Urinary bladder (tissue), 4 donors: ENCODE measurements around the gene CTSF. TPM values are rescaled to one million over a fixed set of nuclear protein-coding genes. Genes with fewer than 3 reads are reported as not detected.

Experiments used
- DNase-seq: peaks from one replicate; pipeline ENCODE4 v3.0.0-alpha.2; 2015; ENCODE audit errors: extremely low spot score
- H3K27ac ChIP-seq: one replicate; pipeline ENCODE4 v1.5.1; 2013; ENCODE audit warnings: low read depth, mild to moderate bottlenecking, moderate library complexity
- H3K36me3 ChIP-seq: one replicate; pipeline ENCODE4 v1.6.1; 2013; ENCODE audit warnings: mild to moderate bottlenecking, moderate library complexity; ENCODE audit not compliant: insufficient read depth
- H3K4me1 ChIP-seq: one replicate; pipeline ENCODE4 v1.6.1; 2013; ENCODE audit warnings: mild to moderate bottlenecking, moderate library complexity; ENCODE audit not compliant: insufficient read depth
- H3K4me3 ChIP-seq: one replicate; pipeline ENCODE4 v1.5.1; 2013; ENCODE audit warnings: low read depth, low read length
- WGBS: extraction: QIAGEN DNeasy Blood & Tissue Kit; methylation state at CpG from one replicate; pipeline ENCODE4 v1.1.7; 2013; 5-methylcytosine and 5-hydroxymethylcytosine counted together
- polyA plus RNA-seq: library from polyadenylated mRNA; stranded (reverse); fragments of 200-250 nt; gene quantifications from one replicate; pipeline ENCODE4 v1.2.3, GENCODE V29; 2013
- small RNA-seq: library from RNA; depleted of rRNA; stranded (forward); fragments of <200 nt; gene quantifications from one replicate; pipeline ENCODE3, GENCODE V24; 2014
- total RNA-seq: library from RNA; depleted of rRNA; stranded (reverse); fragments of >200 nt; gene quantifications from one replicate; pipeline ENCODE4 v1.2.3, GENCODE V29; 2014
- donor health status: healthy with polysubstance abuse.
- donor health status: healthy.

CTSF gene
- total and polyA plus RNA-seq, 2 donors = 22.8 to 92.1 TPM

DNA sequence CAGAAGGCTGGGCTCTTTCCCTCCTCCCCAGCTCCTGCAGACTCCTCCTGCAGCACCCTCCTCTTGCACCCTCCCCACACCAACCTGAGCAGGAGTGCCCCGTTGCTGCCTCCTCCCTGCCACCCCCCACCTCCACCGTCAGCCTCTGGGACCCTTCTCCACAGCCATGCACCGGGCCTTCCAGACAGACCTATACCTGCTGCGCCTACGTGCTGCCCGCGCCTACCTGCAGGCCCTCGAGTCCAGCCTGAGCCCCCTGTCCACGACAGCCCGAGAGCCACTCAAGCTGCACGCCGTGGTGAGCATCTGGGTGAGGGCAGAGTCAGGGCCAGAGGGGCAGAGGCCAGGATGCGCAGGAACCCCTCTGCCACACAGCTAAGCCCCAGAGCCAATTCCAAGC is 38.8 kb downstream of the CTSF start:
- Histone ChIP-seq H3K4me3 (no peak overlapping the region), H3K36me3 (peaks cover 3% of the 10 kb centered on the region), H3K27ac (no peak overlapping the region), H3K4me1 (no peaks in the 10 kb centered on the region)
- 85% methylated on average over 13 of the region's 13 CpGs for WGBS
- DNase-seq = no peak

- DNase-seq = no peak
- Histone ChIP-seq H3K4me1 (no peaks in the 10 kb centered on the region), H3K36me3 (peaks cover 3% of the 10 kb centered on the region), H3K4me3 (no peak overlapping the region), H3K27ac (no peak overlapping the region)
- 78% methylated on average over 10 of the region's 10 CpGs for WGBS
Observed at GRCh38 chr11:66529069-66529468, 39.3 kb downstream of the CTSF start.

- no peak overlapping the region for H3K4me3 ChIP-seq
- no peak for DNase-seq
- peaks cover 7% of the 10 kb centered on the region for H3K36me3 ChIP-seq
- no peak overlapping the region for H3K27ac ChIP-seq
- H3K4me1 ChIP-seq = no peaks in the 10 kb centered on the region
- WGBS = 86% methylated on average over 10 of the region's 10 CpGs
Observed at GRCh38 chr11:66524304-66525040, 43.9 kb downstream of the CTSF start.

- no peaks in the 10 kb centered on the region for H3K4me1 ChIP-seq
- H3K36me3 ChIP-seq = peaks cover 4% of the 10 kb centered on the region
- no peak overlapping the region for H3K27ac ChIP-seq
- H3K4me3 ChIP-seq = no peak overlapping the region
- no peak for DNase-seq
- 77% methylated on average over 11 of the region's 11 CpGs for WGBS
Observed at GRCh38 chr11:66523611-66524010, 44.8 kb downstream of the CTSF start.

Small RNA genes within 50 kb of the gene (small RNA-seq; reads per million reads assigned to genes)
- gene RNU4-39P = not detected

Other genes starting within 250 kb of the CTSF start
- 2.9 TPM for gene RIN1, start 232.2 kb downstream of the CTSF start, total RNA-seq
- 8.4 TPM for gene RIN1, start 232.2 kb downstream of the CTSF start, polyA plus RNA-seq
- gene BRMS1, start 223.5 kb downstream of the CTSF start, total RNA-seq = 13.6 TPM
- 37.3 TPM for gene BRMS1, start 223.5 kb downstream of the CTSF start, polyA plus RNA-seq
- gene B4GAT1, start 221.0 kb downstream of the CTSF start, total RNA-seq = 22.8 TPM
- 50.4 TPM for gene B4GAT1, start 221.0 kb downstream of the CTSF start, polyA plus RNA-seq
- gene SLC29A2, start 196.8 kb downstream of the CTSF start, total RNA-seq = 1.1 TPM
- 2.1 TPM for gene SLC29A2, start 196.8 kb downstream of the CTSF start, polyA plus RNA-seq
- gene NPAS4, start 147.6 kb downstream of the CTSF start, total RNA-seq = 1.6 TPM
- 2.4 TPM for gene NPAS4, start 147.6 kb downstream of the CTSF start, polyA plus RNA-seq
- 32.9 TPM for gene MRPL11, start 129.8 kb downstream of the CTSF start, total RNA-seq
- gene MRPL11, start 129.8 kb downstream of the CTSF start, polyA plus RNA-seq = 54.9 TPM
- gene PELI3, start 101.7 kb downstream of the CTSF start, total RNA-seq = 7.6 TPM
- gene PELI3, start 101.7 kb downstream of the CTSF start, polyA plus RNA-seq = 22.5 TPM
- gene DPP3, start 88.2 kb downstream of the CTSF start, total RNA-seq = 16.9 TPM
- gene DPP3, start 88.2 kb downstream of the CTSF start, polyA plus RNA-seq = 26.8 TPM
- gene BBS1, start 58.0 kb downstream of the CTSF start, total RNA-seq = 40.4 TPM
- 33.3 TPM for gene BBS1, start 58.0 kb downstream of the CTSF start, polyA plus RNA-seq
- gene ZDHHC24, start 22.6 kb downstream of the CTSF start, total RNA-seq = 5.0 TPM
- 11.4 TPM for gene ZDHHC24, start 22.6 kb downstream of the CTSF start, polyA plus RNA-seq
- gene ACTN3, start 21.7 kb downstream of the CTSF start, total RNA-seq = not detected
- 0.18 TPM for gene ACTN3, start 21.7 kb downstream of the CTSF start, polyA plus RNA-seq
- not detected for gene CCDC87, start 24.5 kb upstream of the CTSF start, total RNA-seq
- gene CCDC87, start 24.5 kb upstream of the CTSF start, polyA plus RNA-seq = 0.43 TPM
- 31.7 TPM for gene CCS, start 24.6 kb upstream of the CTSF start, total RNA-seq
- 64.7 TPM for gene CCS, start 24.6 kb upstream of the CTSF start, polyA plus RNA-seq
- gene RBM14, start 48.0 kb upstream of the CTSF start, total RNA-seq = 49.9 TPM
- gene RBM14, start 48.0 kb upstream of the CTSF start, polyA plus RNA-seq = 41.6 TPM
- 96.0 TPM for gene RBM4, start 70.1 kb upstream of the CTSF start, total RNA-seq
- gene RBM4, start 70.1 kb upstream of the CTSF start, polyA plus RNA-seq = 108 TPM
- 47.4 TPM for gene RBM4B, start 109.3 kb upstream of the CTSF start, total RNA-seq
- 21.4 TPM for gene RBM4B, start 109.3 kb upstream of the CTSF start, polyA plus RNA-seq
- 6.7 TPM for gene SPTBN2, start 160.6 kb upstream of the CTSF start, total RNA-seq
- gene SPTBN2, start 160.6 kb upstream of the CTSF start, polyA plus RNA-seq = 2.5 TPM